HG02943 (cell line): Measurements from ENCODE around the gene HMSD.
A peak's percentile ranks its signal among the peaks of the same experiment; 100 is the strongest.

Experiments
- ATAC-seq: cut with Tn5 transposase; IDR thresholded peaks from one replicate; pipeline ENCODE4 v1.9.1; 2021; ENCODE audit warnings: mild to moderate bottlenecking, low read depth, moderate library complexity; ENCODE audit not compliant: unreplicated experiment

Gene HMSD

DNA sequence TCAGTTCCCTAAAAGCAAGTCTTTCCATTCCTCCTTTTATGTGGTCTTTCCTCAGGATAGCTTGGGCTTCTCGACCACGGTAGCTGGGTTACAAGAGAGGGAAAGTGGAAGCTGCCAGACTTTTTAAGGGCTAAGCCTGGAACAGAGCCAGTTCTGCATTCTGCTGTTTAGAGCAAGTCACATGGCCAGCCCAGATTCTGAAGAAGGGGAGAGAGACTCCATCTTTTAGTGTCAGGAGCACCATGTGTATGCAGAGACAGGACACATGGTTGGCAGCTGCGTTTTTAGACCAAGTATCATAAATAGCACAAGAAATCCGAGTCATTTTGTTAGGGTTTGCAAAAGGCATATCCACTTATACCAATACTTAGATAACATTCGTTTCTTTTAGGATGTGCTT is 4.7 kb downstream of the HMSD start:
- no peak for ATAC-seq

DNA sequence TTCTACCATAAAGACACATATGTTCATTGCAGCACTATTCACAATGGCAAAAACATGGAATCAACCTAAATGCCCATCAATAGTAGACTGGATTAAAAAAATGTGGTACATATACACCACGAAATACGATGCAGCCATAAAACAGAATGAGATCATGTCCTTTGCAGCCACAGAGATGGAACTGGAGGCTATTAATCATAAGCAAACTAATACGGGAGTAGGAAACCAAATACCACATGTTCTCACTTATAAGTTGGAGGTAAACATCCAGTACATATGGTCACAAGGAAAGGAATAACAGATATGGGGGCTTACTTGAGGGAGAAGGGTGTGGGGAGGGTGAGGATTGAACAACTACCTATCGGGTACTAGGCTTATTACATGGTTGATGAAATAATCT is 7.7 kb downstream of the HMSD start:
- no peak for ATAC-seq

DNA sequence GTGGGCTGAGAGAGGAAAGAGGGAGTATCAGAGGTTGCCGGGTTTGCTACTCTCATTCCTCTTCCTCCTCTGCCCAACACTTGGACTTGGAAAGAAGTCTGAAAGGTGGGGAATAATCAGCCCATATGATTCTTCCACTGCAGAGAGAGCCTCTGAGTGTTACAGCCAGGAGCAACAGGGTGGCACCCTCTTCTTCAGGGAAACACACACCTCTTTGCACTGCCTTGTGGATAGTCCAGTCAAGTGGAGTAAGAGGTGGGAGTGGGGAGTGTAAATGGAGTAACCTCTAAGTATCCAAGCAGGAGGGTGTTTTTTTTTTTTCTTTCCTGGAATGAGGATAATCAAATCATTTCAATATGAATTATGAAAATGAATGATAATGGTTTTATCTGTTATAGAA is 11.8 kb downstream of the HMSD start:
- ATAC-seq = no peak

DNA sequence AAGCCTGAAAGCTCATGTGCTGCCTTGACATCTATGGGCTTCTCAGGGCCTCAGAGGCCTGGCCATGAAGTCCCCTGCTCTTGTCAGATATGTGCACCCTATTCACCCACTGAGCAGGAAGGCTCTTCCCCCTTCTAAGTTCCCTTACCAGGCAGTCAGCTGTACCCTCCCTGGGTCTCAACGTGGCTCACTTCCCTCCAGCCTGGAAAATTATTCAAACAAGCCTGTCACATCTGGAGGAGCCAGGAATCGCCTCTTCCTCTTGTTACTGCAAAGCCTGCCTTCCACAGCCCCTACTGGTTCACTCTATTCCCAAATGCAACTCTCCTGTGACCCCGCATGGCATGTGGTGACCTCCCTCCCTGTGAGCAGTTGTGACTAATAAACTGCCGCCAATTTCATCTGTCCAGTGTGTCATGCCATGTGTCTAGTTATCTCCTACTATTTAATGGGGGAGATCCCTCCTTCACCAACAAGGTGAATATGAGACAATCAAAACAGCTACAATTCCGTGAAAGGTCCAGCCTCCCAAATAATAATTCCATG is 12.4 kb downstream of the HMSD start:
- no peak for ATAC-seq

DNA sequence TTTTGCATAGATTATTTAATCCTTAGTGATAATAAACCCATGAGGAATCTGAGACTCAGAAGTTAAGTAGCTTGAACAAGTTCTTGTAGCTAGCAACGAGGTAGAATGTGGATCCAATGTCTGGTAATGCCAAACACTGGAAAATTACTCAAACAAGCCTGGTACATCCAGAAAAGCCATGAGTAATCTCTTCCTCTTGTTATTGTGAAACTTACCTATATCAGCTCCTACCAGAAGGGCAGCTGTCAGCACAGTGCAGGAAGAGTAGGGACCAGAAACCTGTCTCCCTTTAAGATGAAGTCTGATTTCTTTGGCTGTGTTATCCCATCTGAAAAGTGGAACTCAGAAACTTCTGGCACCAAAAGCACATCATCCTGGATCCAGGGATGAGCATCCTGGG is 13.0 kb downstream of the HMSD start:
- no peak for ATAC-seq

DNA sequence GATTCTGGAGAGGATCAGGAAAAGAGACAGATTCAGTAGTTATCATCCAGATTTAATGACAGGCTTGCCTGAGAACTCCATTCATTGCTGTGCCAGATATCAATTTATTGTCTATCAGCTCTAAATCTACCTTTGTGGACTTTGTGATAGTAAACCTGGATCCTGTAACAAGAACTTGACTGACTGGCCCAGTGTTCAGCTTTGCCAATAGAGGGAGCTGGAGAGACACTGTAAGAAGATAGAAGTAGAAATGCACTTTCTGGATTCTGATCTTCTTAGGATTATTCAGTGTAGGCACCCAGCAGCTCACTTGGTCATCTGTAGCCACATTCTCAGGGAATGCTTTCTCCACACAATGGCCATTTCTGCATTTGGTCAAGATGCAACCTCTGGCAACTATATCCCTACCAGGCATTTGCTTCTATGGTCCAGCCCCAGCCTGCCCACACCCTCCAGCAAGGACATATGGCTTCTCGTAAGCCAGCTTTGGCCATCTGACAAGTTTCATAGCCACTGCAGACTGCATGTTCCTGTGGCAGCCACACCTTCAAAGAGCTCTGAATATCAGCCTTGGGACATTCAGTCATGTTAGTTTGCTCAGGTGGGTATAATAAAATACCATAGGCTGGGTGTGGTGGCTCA is 14.6 kb downstream of the HMSD start:
- ATAC-seq = peak; percentile 71

DNA sequence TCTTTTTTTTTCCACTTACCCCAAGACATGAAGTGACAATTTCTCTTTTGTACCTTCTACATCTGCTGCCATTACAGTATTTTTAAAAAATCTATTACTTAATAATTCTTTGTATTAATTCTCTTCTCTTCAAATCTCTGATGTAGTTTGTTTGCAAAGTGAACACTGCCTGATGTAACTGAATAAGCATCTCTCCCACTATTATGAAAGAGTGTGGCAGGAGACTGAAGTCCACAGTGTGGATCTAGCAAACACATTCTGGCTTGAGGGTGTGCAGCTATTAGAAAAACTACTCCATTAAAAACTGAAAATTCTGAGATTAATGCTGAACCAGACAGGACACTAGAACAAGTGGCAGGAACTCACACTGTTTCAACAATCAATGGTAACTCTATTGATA is 15.8 kb downstream of the HMSD start:
- ATAC-seq = no peak

DNA sequence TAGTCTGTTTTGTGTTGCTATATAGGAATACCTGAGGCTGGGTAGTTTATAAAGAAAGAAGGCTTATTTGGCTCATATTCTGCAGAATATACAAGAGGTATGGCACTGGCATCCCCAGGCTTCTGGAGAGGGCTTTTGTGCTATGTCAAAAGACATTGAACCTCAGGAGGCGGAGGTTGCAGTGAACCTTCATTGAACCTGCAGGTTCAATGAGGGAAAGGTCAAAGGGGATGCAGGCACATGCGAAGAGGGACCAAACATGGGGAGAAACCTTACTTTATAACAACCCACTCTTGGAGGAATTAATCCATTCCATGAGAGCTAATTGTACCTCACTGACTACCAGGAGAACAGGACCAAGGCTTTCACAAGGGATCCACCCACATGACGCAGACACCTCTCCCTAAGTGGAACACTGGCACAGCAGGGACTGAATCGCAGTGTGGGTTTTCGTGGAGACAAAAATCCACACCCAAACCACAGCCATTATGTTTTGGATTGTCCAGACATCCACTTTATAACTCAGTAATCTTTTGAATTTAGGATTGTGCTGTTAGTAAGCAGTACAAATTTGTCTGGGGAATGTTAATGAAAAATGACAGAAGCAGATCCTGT is 16.7 kb downstream of the HMSD start:
- ATAC-seq = no peak

DNA sequence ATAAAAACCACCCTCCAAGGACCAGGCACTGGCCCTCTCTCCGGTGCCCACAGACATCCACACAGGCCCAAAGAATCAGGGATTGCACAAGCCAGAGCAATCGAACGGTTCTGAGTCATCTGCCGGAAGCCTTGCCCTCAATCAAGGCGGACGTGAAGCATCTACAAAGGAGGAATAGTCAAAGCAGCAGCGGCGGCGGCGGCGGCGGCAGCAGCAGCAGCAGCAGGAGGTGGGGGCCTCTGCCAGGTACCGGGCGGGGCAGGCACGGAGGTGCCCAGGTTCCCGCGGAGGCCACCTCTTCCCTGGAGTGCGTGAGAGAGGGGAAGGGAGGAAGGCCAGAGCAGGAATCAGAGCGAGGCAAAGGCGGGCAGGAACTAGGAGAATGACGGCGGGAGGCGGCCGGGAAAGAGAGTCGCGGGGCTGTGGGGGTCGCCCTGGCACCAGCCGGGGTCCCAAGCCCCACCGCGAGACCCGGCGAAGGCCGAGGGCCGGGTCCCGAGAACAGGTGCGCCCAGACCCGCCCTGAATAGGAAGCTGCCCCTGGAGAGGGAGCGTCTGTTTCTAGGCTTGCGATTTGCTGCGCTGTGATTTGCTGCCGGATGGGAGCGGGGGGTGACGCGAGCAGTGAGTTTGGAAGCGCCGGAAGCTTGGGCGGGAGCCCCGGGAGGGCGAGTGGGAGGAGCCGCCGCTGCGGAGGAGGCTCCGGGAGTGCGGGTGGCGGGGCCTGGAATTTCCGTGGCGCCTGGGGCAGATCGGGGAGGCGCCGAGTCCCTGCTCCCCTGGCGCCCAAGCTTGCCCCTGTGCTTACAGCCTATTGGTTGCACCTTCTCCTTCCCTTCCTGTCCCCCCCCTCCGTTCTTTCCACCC is 21.1 kb downstream of the HMSD start, which contains the start of gene SERPINB8:
SERPINB8 (plus strand) TSS at position 140 of the 867 bp plus-strand sequence. CDS start 8,228 bp downstream, outside the sequence.
- peak; percentile 89 for ATAC-seq

DNA sequence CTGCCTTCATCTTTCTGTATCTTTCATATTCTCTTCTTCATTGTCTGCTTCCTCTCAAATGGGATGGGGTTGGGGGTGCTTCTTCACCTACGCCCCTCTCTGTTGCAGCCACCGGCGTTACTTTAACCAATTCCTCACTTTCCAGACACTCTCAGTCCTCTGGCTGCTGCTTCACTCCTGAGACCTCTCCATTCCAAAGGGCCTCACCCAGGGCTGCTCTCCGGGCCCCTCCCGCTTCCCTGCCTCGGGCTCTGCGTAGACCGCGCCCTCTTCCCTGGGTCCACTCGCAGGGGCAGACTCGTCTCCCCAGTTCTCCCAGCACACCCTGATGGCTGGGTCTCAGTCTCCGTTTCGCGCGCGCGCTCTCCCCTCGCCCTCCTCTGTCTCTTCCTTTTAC is 21.7 kb downstream of the HMSD start:
- no peak for ATAC-seq

DNA sequence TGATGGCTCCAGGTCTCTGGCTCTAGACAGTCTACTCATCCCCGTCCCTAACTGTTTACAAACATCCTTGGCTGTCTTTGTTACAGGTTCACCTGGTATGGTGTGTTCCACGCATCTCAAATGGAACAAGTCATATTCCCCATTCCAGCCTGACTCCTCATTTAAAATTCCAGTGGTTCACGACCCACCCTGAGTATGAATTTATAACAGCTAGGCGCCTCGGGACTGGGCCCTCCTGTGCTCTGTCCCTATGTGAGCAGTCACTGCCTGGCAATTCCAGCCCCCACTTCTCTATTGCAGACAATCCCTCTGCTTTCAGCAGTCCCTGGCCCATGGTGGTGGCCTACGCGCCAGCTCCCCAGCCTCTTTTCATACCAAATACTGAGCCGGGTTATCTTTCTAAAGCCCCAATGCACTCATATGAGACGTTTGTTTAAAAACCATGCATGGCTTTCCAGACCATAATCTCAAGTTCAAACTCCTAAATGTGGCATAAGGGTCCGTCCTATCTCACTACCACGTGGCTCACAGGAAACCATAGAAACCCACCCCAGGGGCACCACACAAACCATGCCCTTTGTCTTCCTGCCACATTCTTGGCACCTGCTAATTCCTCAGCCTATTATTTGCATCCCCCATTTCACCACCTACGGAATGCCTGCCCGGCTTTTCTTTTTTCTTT is 22.4 kb downstream of the HMSD start:
- no peak for ATAC-seq

DNA sequence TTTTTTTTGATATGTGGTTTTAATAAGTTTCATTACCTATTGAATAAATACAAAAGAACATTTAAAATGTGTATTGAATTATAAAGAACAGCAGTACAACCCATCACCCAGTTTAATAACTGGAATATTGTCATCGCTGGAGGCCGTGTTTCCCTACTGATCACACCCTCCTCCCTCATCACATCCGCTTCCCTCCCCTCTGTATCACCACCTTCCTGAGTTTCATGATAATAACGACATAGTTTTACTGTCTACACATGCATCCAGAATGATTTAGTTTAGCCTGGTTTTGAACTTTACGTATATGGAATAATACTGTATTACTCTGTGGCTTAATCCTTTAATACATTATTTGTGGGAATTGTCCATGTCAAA is 22.9 kb downstream of the HMSD start:
- no peak for ATAC-seq

DNA sequence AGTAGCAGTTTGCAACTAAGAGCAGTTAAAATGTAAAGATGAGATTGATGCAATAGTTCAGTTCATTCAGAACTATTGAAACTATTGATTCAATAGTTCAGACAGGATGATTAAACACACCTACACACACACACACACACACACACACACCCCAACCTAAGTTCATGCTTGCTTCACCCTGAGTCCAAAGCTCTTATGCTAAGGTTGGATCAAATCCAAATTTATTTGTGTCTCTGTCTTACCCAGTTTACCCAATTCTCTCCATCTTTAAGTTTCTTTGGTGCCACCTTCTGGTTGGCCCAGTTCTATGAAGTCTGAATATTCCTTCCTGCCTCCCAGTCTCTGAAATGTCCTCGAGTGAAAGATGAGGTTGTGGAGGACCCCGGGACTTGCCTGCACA is 25.9 kb downstream of the HMSD start:
- ATAC-seq = no peak

DNA sequence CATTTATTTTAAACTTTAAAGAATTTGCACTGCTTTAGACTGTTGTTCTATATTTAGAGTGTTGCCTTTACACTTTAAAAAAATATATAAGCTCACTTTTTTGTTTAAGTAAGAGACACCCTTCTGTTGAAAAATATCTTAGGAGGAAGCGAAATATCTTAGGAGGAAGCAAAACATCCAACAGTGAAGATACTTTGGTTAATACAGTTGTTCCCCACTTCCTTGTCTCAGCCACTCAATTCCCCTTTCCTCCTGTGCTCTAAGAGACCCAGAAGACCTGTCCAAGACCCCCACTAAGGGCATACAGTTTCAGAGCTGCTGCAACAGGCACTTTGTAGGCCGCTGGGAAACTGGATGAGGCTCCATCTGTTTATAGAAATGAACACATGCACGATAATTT is 26.5 kb downstream of the HMSD start:
- ATAC-seq = no peak

DNA sequence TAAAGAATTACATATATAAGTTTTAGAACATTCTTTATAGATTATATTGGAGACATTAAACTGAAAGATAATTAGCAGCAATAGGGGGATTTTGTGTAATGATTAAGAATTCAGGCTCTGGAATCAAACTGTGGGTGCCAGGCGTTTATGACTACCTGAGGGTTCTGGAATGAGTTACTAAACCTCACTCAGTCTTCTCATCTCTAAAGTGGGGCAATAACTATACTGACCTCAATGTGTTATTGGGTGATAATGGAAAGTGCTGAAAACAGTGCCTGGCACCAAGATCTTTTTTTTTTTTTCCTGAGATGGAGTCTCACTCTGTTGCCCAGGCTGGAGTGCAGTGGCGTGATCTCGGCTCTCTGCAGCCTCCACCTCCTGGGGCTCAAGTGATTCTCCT is 27.9 kb downstream of the HMSD start:
- ATAC-seq = no peak

DNA sequence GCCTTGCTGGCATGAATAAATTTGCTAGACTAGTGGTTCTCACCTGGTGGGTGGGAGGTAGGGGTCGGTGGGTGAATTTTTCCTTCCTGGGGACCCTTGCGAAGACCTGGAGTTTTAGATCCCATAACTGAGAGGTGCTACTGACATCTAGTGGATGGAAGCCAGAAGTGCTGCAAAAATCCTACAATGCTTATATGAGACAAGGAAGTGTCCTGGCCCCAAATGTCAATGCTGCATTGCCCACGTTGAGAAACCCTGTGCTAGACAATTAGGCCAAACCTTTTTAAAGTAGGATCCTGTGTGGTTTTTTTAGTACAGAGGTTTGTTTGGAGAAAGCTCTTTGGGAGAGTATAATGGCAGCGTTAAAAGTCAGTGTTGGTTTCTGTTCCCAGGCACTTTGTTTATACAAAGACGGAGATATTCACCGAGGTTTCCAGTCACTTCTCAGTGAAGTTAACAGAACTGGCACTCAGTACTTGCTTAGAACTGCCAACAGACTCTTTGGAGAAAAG is 30.4 kb downstream of the HMSD start:
- no peak for ATAC-seq

DNA sequence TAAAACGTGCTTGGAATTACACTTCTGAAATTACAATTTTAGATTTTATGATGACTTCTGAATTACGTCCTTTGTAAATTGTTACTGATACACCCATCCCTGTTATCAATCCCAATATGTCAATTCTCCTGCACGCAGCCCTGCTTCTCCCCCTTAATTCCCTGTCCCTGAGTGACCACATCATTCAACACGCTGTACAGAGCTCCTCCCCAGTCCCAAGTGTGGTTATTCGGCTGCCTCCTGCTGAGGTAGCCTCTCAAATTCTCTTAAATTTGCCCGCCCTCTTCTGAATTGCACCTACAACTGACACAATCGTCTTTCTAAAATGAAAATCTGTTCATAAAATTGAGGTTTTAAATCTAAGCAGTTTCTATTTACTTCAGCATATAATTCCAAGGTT is 30.9 kb downstream of the HMSD start:
- no peak for ATAC-seq

DNA sequence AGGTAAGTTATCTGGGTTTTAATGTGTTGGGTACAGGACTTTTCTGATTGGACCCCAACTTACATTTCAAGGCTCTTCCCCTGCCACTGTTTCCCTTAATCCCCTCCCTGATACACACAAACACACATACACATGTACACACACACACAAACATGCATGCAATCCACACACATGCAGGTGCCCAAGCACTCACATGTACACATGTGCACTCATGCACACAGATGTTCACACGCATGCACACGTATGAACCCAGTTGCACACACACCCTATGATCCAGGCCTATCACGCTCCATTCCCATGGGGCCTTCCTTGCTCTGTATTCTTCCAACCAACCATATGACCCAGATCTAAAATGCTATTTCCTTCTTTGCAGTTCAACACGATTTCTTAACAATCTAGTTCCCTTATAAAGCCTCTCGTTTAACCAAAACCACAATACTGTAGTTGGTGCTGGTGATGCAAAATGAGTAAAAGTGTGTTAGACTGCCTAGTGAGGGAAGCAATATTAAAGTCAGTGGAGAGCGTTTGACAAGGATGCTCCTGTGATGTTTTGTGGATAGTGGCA is 31.9 kb downstream of the HMSD start:
- ATAC-seq = no peak

DNA sequence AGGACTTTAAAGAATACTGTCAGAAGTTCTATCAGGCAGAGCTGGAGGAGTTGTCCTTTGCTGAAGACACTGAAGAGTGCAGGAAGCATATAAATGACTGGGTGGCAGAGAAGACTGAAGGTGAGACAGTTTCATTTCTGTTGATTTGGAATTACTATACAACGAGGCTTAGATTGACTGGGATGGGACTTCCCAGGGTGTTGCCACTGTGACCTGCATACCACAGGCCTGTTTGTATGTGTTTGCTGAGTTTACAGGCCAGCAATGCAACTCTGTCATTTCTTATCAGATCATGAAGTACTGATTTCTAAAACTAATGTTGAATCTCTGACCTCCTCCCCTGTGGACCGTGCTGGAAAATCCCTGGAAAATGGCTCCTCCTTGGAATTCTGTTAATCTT is 32.6 kb downstream of the HMSD start:
- no peak for ATAC-seq

DNA sequence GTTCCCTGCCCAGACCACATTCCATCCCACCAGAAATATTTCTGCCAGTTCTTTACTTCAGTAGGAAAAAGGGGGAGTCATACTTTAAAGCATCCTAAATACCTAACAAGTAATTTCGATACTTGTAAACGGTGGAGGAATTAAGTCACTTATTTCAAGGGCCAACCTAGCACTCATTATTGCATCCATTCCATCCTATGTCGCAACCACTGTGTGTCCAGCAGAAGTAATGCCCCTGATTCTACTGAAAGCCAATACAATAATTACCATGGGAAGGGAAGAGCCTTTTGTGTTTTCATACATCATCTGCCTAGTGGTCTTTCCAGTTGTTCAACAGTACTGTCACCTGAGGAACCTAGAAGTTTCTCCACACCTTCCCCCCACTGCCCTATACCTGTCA is 33.3 kb downstream of the HMSD start:
- ATAC-seq = no peak
